Tibial nerve (tissue), 4 donors: ENCODE data around the gene CDK6. TPM values are rescaled to one million over a fixed set of nuclear protein-coding genes. Genes with fewer than 3 reads are reported as not detected.

Source experiments
- DNase-seq, 2 donors: peaks; one replicate each; pipeline ENCODE4 v3.0.0-alpha.2; 2019; ENCODE audit warnings: low spot score in 2 of 2
- H3K27ac ChIP-seq, 4 donors: fragments of 200-600 bp; sonication (generic) in 3 of 4; one replicate each; pipeline ENCODE4 v1.5.1; 2017 to 2019; ENCODE audit warnings: mild to moderate bottlenecking in 1 of 4
- H3K27me3 ChIP-seq, 2 donors: fragments of 200-600 bp; sonication (generic) in 1 of 2; one replicate each; pipeline versions ENCODE4 v1.5.1 to v1.6.0; 2017 to 2019
- H3K36me3 ChIP-seq, 3 donors: fragments of 200-600 bp; sonication (generic); one replicate each; pipeline ENCODE4 v1.5.1; 2018 to 2019
- H3K4me1 ChIP-seq, 4 donors: fragments of 200-600 bp; sonication (generic) in 3 of 4; one replicate each; pipeline ENCODE4 v1.5.1; 2017 to 2019
- H3K4me3 ChIP-seq, 4 donors: fragments of 200-600 bp; sonication (generic) in 3 of 4; one replicate each; pipeline ENCODE4 v1.5.1; 2017 to 2019; ENCODE audit warnings: mild to moderate bottlenecking in 1 of 4, moderate library complexity in 1 of 4
- H3K9me3 ChIP-seq, 4 donors: fragments of 200-600 bp; sonication (generic) in 3 of 4; one replicate each; pipeline ENCODE4 v1.5.1; 2017 to 2019
- EP300 ChIP-seq, 2 donors: sonication (generic); formaldehyde crosslinking; IDR thresholded peaks; one replicate each; pipeline ENCODE4 v1.6.1; 2017; ENCODE audit warnings: antibody characterized with exemption in 2 of 2, mild to moderate bottlenecking in 1 of 2
- POLR2A ChIP-seq, 2 donors: fragments of 450-650 bp; IDR thresholded peaks; one replicate each; pipeline ENCODE4 v1.6.1; 2017; ENCODE audit warnings: antibody characterized with exemption in 2 of 2, mild to moderate bottlenecking in 2 of 2, moderate library complexity in 2 of 2
- WGBS, 2 donors: methylation state at CpG; one replicate each; pipeline ENCODE4 v1.1.5; 2018; 5-methylcytosine and 5-hydroxymethylcytosine counted together
- total RNA-seq, 4 donors: library from RNA; depleted of rRNA; stranded (reverse); fragments of >200 nt; gene quantifications; one replicate each; pipeline ENCODE4 v1.1.0, GENCODE V29; 2016
- TF ChIP-seq, protein P1 (sequence below), 5 experiments: fragments of 200-600 bp in 3 of 5; fragments of 450-650 bp in 2 of 5; sonication (generic) in 3 of 5; IDR thresholded peaks; one replicate each; pipeline ENCODE4 v1.5.1; 2016 to 2019; ENCODE audit warnings: antibody characterized with exemption in 5 of 5, mild to moderate bottlenecking in 3 of 5, moderate library complexity in 2 of 5

The CDK6 gene
- total RNA-seq, 4 donors from 2014 or later, result 14.4 to 45.4 (median 26.6) TPM

DNA sequence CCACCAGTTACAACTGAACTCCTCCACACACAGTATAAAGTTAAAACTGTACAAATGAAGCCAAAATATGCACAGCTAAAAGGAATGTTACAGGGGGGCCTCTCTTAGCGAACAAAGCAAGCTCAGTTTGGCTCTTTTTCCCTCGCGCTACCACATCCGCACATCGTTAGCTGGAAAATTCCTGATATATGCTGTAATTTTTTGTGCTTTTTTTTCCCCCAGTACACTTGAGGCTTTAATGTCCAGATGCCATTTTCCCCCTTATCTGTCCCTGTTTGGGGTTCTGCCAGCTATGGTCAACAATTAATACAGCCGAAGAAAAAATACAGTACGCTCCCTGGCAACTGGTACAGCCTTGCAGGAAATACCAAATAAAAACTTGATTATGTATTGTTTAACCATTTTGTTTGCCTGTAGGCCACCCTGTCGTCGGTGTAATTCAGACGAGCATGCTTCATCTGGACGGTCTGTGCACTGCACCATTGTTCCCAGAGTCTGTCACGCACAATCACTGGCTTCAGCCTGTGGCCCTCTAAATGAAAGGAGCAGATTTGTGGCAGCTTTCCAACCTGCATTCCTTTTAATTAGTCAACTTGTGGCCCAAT lies 138.0 kb downstream of the CDK6 start:
- peak in 1 of 2 donors; percentile 23 for DNase-seq
- Histone ChIP-seq H3K27ac (peak overlapping the region; percentile 40 to 89 (median 64)), H3K36me3 (no peaks in the 10 kb centered on the region), H3K9me3 (no peaks in the 10 kb centered on the region), H3K27me3 (no peaks in the 10 kb centered on the region), H3K4me3 (peak overlapping the region in 2 of 4 donors; percentile 10 to 30), H3K4me1 (peaks cover 0 to 44% (median 10%) of the 10 kb centered on the region in 4 donors)
- TF ChIP-seq, protein P1, sequence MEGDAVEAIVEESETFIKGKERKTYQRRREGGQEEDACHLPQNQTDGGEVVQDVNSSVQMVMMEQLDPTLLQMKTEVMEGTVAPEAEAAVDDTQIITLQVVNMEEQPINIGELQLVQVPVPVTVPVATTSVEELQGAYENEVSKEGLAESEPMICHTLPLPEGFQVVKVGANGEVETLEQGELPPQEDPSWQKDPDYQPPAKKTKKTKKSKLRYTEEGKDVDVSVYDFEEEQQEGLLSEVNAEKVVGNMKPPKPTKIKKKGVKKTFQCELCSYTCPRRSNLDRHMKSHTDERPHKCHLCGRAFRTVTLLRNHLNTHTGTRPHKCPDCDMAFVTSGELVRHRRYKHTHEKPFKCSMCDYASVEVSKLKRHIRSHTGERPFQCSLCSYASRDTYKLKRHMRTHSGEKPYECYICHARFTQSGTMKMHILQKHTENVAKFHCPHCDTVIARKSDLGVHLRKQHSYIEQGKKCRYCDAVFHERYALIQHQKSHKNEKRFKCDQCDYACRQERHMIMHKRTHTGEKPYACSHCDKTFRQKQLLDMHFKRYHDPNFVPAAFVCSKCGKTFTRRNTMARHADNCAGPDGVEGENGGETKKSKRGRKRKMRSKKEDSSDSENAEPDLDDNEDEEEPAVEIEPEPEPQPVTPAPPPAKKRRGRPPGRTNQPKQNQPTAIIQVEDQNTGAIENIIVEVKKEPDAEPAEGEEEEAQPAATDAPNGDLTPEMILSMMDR (IDR thresholded peaks at IDR 0.05), result peak in 1 of 5 experiments; percentile 27
- TF ChIP-seq POLR2A (IDR thresholded peaks at IDR 0.05) (no peak), EP300 (IDR thresholded peaks at IDR 0.05) (peak in 1 of 2 donors; percentile 70)
- WGBS, 2 donors, result 14 to 16% methylated on average over 12 of the region's 12 CpGs

DNA sequence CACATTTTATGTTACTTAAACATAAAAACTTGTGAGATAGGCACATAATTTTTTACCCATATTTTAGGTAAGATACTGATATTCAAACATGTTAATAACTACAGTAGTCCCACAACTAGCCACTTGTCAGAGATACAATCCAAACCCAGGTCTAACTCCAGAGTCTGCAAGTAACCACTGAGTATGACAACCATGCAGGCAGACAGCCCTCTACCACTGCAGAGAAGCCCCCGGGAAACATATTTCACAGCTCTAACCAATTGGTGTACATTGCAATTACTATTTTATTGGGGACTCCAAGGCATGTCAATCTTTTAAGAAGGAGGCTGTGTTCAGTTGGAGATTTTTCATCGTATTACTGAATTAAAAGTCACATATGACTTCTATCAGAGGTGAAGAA lies 139.0 kb downstream of the CDK6 start:
- H3K27ac ChIP-seq, result peak overlapping the region; percentile 19 to 89 (median 56)
- no peaks in the 10 kb centered on the region for H3K27me3 ChIP-seq

DNA sequence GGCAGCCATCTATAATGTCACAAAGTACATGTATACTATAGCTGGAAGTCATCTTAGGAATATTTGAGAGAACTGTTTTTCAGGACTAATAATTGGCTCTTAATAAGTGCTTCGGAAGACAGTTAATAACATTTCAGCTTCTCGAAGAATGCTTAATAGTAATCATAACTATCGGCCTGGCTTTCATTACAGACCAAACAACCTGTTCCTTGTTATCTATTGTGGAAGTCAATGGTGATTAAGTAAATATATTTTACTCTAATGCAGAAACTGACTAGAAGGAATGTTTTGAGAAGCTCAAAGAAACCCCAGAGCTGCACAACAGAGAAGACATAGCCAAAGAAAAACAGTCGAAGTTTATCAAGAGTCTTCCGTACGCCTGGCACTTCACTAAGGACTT lies 139.4 kb downstream of the CDK6 start:
- H3K9me3 ChIP-seq, result no peaks in the 10 kb centered on the region
- no peaks in the 10 kb centered on the region for H3K36me3 ChIP-seq
- no peak overlapping the region for H3K4me3 ChIP-seq
- H3K4me1 ChIP-seq, result peaks cover 0 to 44% (median 10%) of the 10 kb centered on the region in 4 donors
- H3K27me3 ChIP-seq, result no peaks in the 10 kb centered on the region
- WGBS, 2 donors, result 51 to 58% methylated on average over 6 of the region's 6 CpGs
- DNase-seq, result no peak
- TF ChIP-seq, protein P1 (IDR thresholded peaks at IDR 0.05), result no peak
- TF ChIP-seq POLR2A (IDR thresholded peaks at IDR 0.05), result no peak
- TF ChIP-seq EP300 (IDR thresholded peaks at IDR 0.05), result no peak
- H3K27ac ChIP-seq, result peak overlapping the region; percentile 19 to 89 (median 56)

More for the DNA sequence above, 139.0 kb downstream of the CDK6 start:
- Histone ChIP-seq H3K36me3 (no peaks in the 10 kb centered on the region), H3K9me3 (no peaks in the 10 kb centered on the region), H3K4me3 (no peak overlapping the region), H3K4me1 (peaks cover 0 to 44% (median 10%) of the 10 kb centered on the region in 4 donors)
- 29 to 39% methylated on average over 2 of the region's 2 CpGs for WGBS, 2 donors
- DNase-seq, result no peak
- TF ChIP-seq EP300 (IDR thresholded peaks at IDR 0.05) (no peak), POLR2A (IDR thresholded peaks at IDR 0.05) (no peak)
- TF ChIP-seq, protein P1 (IDR thresholded peaks at IDR 0.05), result no peak

DNA sequence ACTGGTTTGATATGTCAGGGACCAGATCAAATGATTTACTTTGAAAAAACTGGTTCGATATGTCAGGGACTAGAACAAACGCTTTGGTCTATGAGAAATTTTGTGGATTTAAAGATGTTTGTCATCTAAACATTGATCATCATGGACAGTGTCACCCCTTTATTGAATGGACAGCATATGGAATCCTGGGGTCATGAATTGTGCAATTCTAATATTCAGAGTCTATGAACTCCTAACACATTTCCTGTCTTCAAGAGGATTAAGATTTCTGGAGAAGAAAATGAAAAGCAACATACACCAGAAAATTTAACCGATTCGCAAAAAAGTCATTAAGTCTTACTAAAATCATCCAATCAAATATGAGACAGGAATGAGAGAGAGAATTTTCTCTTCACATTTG lies 139.8 kb downstream of the CDK6 start:
- H3K9me3 ChIP-seq, result no peaks in the 10 kb centered on the region
- peaks cover 0 to 44% (median 10%) of the 10 kb centered on the region in 4 donors for H3K4me1 ChIP-seq
- no peaks in the 10 kb centered on the region for H3K27me3 ChIP-seq
- WGBS, 2 donors, result 67 to 68% methylated on average over 4 of the region's 4 CpGs
- DNase-seq, result no peak
- no peaks in the 10 kb centered on the region for H3K36me3 ChIP-seq
- no peak overlapping the region for H3K4me3 ChIP-seq
- H3K27ac ChIP-seq, result peak overlapping the region; percentile 19 to 89 (median 56)
- no peak for TF ChIP-seq EP300 (IDR thresholded peaks at IDR 0.05)
- TF ChIP-seq, protein P1 (IDR thresholded peaks at IDR 0.05), result no peak
- TF ChIP-seq POLR2A (IDR thresholded peaks at IDR 0.05), result no peak
